K562 (cell line): ENCODE results near the gene PKD1L1. TPM values are rescaled to one million over a fixed set of nuclear protein-coding genes. Genes with fewer than 3 reads are reported as not detected.

Experiments
- ATAC-seq: fragments of 200-7000 bp; cut with Tn5 transposase; 3 replicates; pipeline ENCODE4 v1.9.1; 2020; ENCODE audit warnings: moderate library complexity
- BruUV-seq: library from RNA; stranded (reverse); fragments of 400-500 nt; replicated peaks from 2 replicates; lab custom pipeline; 2021; lab: Mats Ljungman, UMichigan
- CTCF ChIA-PET: fragments of 300-600 bp; formaldehyde crosslinking; extraction: SDS; loops from one replicate; lab custom pipeline; 2021; ENCODE audit warnings: low intra/inter-chr PET ratio; lab: Yijun Ruan, JAX
- POLR2A ChIA-PET: fragments of 300-600, 350-650 bp; sonication (Branson Sonifier 250); formaldehyde crosslinking; extraction: SDS; loops from one replicate; lab custom pipeline; 2021; ENCODE audit warnings: antibody characterized with exemption, inconsistent platforms; lab: Yijun Ruan, JAX
- DNase-seq, 4 experiments: peaks; one replicate each; pipeline versions ENCODE4 v3.0.0 to v3.0.0-alpha.2; 2011 to 2018; ENCODE audit warnings: low spot score in 3 of 4, mixed read lengths in 3 of 4; ENCODE audit errors: extremely low read depth in 1 of 4
- FAIRE-seq: peaks from 2 replicates; lab custom pipeline; 2011; peaks lifted over from hg19 to GRCh38; lab: Jason Lieb, UNC
- H2AFZ ChIP-seq: 2 replicates; pipeline ENCODE4 v1.6.0; 2011; ENCODE audit warnings: low read depth, low read length, control low read depth, inconsistent platforms
- H3K27ac ChIP-seq: fragments of 200-600 bp; 3 replicates; pipeline ENCODE4 v1.8.0; 2011; ENCODE audit warnings: low read depth, mild to moderate bottlenecking, control low read depth, inconsistent platforms, low read length, moderate library complexity, mixed read lengths; ENCODE audit errors: extremely low read depth
- H3K27me3 ChIP-seq, 2 experiments: fragments of 300-600 bp in 1 of 2; 2 replicates in 1 of 2; 3 replicates in 1 of 2; pipeline versions ENCODE4 v1.6.0 to v1.8.0; 2011; ENCODE audit warnings: inconsistent platforms in 2 of 2, low read length in 2 of 2, mild to moderate bottlenecking in 1 of 2, mixed read lengths in 1 of 2, moderate library complexity in 1 of 2; ENCODE audit not compliant: control insufficient read depth in 2 of 2, insufficient read depth in 2 of 2
- H3K36me3 ChIP-seq: fragments of 300-600 bp; 3 replicates; pipeline ENCODE4 v1.8.0; 2011; ENCODE audit warnings: mild to moderate bottlenecking, low read length, inconsistent platforms; ENCODE audit not compliant: control insufficient read depth, insufficient read depth
- H3K4me1 ChIP-seq, 2 experiments: fragments of 200-600 bp in 1 of 2; replicated peaks in 1 of 2; 2 replicates in 1 of 2; 3 replicates in 1 of 2; pipeline versions ENCODE4 v1.5.1 to v1.8.0; 2011; ENCODE audit warnings: inconsistent platforms in 2 of 2, low read length in 2 of 2, mild to moderate bottlenecking in 1 of 2, mixed read lengths in 1 of 2, moderate library complexity in 1 of 2; ENCODE audit not compliant: control insufficient read depth in 2 of 2, insufficient read depth in 2 of 2
- H3K4me2 ChIP-seq: 2 replicates; pipeline ENCODE4 v1.6.1; 2011; ENCODE audit warnings: low read length, control low read depth, inconsistent platforms, mixed read lengths; ENCODE audit not compliant: insufficient read depth
- H3K4me3 ChIP-seq: fragments of 200-600 bp; sonication (generic), shearing (Covaris generic); 2 replicates; pipeline ENCODE4 v1.5.1; 2016; ENCODE audit warnings: control low read depth, inconsistent platforms
- H3K79me2 ChIP-seq: fragments of 200-600 bp; 3 replicates; pipeline ENCODE4 v1.8.0; 2011; ENCODE audit warnings: low read length, inconsistent platforms; ENCODE audit not compliant: control insufficient read depth, insufficient read depth
- H3K9ac ChIP-seq, 2 experiments: 2 replicates each; pipeline versions ENCODE4 v1.6.0 to v1.6.1; 2011; ENCODE audit warnings: low read depth in 2 of 2, low read length in 2 of 2, control low read depth in 1 of 2, inconsistent platforms in 1 of 2, mild to moderate bottlenecking in 1 of 2, mixed read lengths in 1 of 2; ENCODE audit not compliant: insufficient read depth in 1 of 2
- H3K9me1 ChIP-seq: one replicate; pipeline ENCODE4 v1.6.0; 2011; ENCODE audit warnings: inconsistent platforms, mild to moderate bottlenecking, low read length, moderate library complexity; ENCODE audit not compliant: control insufficient read depth, insufficient read depth
- H3K9me3 ChIP-seq: replicated peaks from 2 replicates; pipeline ENCODE4 v1.5.1; 2011; ENCODE audit warnings: low read depth, low read length, inconsistent platforms; ENCODE audit not compliant: control insufficient read depth, insufficient read depth
- H4K20me1 ChIP-seq: replicated peaks from 2 replicates; pipeline ENCODE4 v1.6.1; 2011; ENCODE audit warnings: low read length, inconsistent platforms, mixed read lengths; ENCODE audit not compliant: control insufficient read depth, insufficient read depth
- DEAF1 ChIP-seq: fragments of 450-650 bp; formaldehyde crosslinking; IDR thresholded peaks from 2 replicates; pipeline ENCODE4 v1.4.0; 2020; ENCODE audit warnings: mild to moderate bottlenecking, moderate library complexity
- ELF1 ChIP-seq: fragments of 200-800 bp; sonication (Bioruptor generic); IDR thresholded peaks from 2 replicates; pipeline ENCODE4 v1.6.1; 2016; ENCODE audit warnings: missing genetic modification characterization, missing compliant biosample characterization
- ELK1 ChIP-seq: sonication (generic); formaldehyde crosslinking; IDR thresholded peaks from 2 replicates; pipeline ENCODE4 v1.8.1; 2022; ENCODE audit warnings: missing genetic modification reagents
- HMG20A ChIP-seq: fragments of 450-650 bp; formaldehyde crosslinking; conservative IDR thresholded peaks from 2 replicates; pipeline ENCODE4 v1.4.0; 2020; ENCODE audit warnings: mild to moderate bottlenecking, mixed read lengths
- MEIS2 ChIP-seq: fragments of 450-650 bp; IDR thresholded peaks from 2 replicates; pipeline ENCODE4 v1.6.1; 2014; ENCODE audit warnings: mild to moderate bottlenecking; ENCODE audit not compliant: partially characterized antibody
- MTF1 ChIP-seq: fragments of 250-450 bp; sonication (Bioruptor Pico); IDR thresholded peaks from 2 replicates; pipeline ENCODE4 v1.9.0; 2021; ENCODE audit warnings: moderate library complexity, mild to moderate bottlenecking, inconsistent platforms, borderline replicate concordance
- NFATC3 ChIP-seq: fragments of 450-650 bp; IDR thresholded peaks from 2 replicates; pipeline ENCODE4 v1.6.1; 2017; ENCODE audit warnings: mild to moderate bottlenecking
- NUFIP1 ChIP-seq: fragments of 450-650 bp; IDR thresholded peaks from 2 replicates; pipeline ENCODE4 v1.6.1; 2018; ENCODE audit not compliant: partially characterized antibody
- POLR2H ChIP-seq: IDR thresholded peaks from 2 replicates; pipeline ENCODE4 v1.6.1; 2016; ENCODE audit warnings: missing genetic modification characterization, low read depth, mild to moderate bottlenecking, control low read depth, missing compliant biosample characterization, moderate library complexity
- SIRT6 ChIP-seq: IDR thresholded peaks from one replicate; pipeline ENCODE4 v1.6.1; 2012; ENCODE audit warnings: low read depth, mild to moderate bottlenecking, control low read depth, inconsistent platforms, low read length, moderate library complexity
- TCF3 ChIP-seq: sonication (generic); formaldehyde crosslinking; IDR thresholded peaks from 2 replicates; pipeline ENCODE4 v1.4.0; 2020; ENCODE audit warnings: mild to moderate bottlenecking, missing genetic modification reagents
- THAP12 ChIP-seq: fragments of 250-450 bp; sonication (Bioruptor Pico); IDR thresholded peaks from 2 replicates; pipeline ENCODE4 v1.9.0; 2021; ENCODE audit warnings: mild to moderate bottlenecking, inconsistent platforms
- ZNF512 ChIP-seq: IDR thresholded peaks from 2 replicates; pipeline ENCODE4 v1.6.1; 2016; ENCODE audit warnings: missing genetic modification characterization, missing compliant biosample characterization
- ZNF584 ChIP-seq: fragments of 200-800 bp; sonication (Bioruptor generic); IDR thresholded peaks from 2 replicates; pipeline ENCODE4 v1.6.1; 2016; ENCODE audit warnings: low read depth, mild to moderate bottlenecking, missing genetic modification characterization, missing compliant biosample characterization
- ZNF586 ChIP-seq: fragments of 450-650 bp; formaldehyde crosslinking; conservative IDR thresholded peaks from 2 replicates; pipeline ENCODE4 v1.4.0; 2020; ENCODE audit warnings: mild to moderate bottlenecking, moderate library complexity
- WGBS: fragments of 100-300 bp; shearing (Covaris generic); methylation state at CpG from one replicate; pipeline ENCODE4 v1.1.6; 2016; ENCODE audit warnings: low coverage, mixed read lengths; ENCODE audit not compliant: insufficient coverage; ENCODE audit errors: missing lambda C conversion rate; 5-methylcytosine and 5-hydroxymethylcytosine counted together
- in situ Hi-C: fragments of 300-500 bp; cut with MboI; formaldehyde crosslinking; loops from 4 replicates; pipeline ENCODE4 v1.15.0; 2018; ENCODE audit warnings: inconsistent platforms, mixed read lengths
- intact Hi-C: fragments of 100-400 bp; cut with micrococcal nuclease; formaldehyde crosslinking; loops from 2 replicates; pipeline ENCODE4 v1.14.2; 2022
- polyA plus RNA-seq, 8 experiments: library from polyadenylated mRNA; depleted of rRNA in 4 of 8; stranded (reverse) in 5 of 8; unstranded in 3 of 8; fragments of >200 nt; fragmentation: Nextera tagmentation in 2 of 8; fragmentation: Illumina TruSeq in 1 of 8; extraction: Ambion mirVana in 2 of 8; extraction: Trizol in 1 of 8; gene quantifications; 2 replicates each; pipeline versions ENCODE4 v1.2.1 to v1.2.3, GENCODE V29; 2011 to 2014; ENCODE audit warnings: inconsistent platforms in 1 of 8, missing spikeins in 1 of 8
- total RNA-seq, 7 experiments: library from RNA; depleted of rRNA in 6 of 7; stranded (reverse); fragments of >200 nt in 6 of 7; fragmentation: Illumina TruSeq in 2 of 7; extraction: Trizol in 2 of 7; gene quantifications; 2 replicates each; pipeline versions ENCODE4 v1.2.1 to v1.2.3, GENCODE V29; 2011 to 2021; ENCODE audit warnings: low replicate concordance in 1 of 7

PKD1L1 gene
- total and polyA plus RNA-seq, 9 of the 15 experiments (the other 6 are each of a cell fraction or from before 2014, with no cell fraction given) = 0.01 to 0.02 TPM; not detected in 7

DNA sequence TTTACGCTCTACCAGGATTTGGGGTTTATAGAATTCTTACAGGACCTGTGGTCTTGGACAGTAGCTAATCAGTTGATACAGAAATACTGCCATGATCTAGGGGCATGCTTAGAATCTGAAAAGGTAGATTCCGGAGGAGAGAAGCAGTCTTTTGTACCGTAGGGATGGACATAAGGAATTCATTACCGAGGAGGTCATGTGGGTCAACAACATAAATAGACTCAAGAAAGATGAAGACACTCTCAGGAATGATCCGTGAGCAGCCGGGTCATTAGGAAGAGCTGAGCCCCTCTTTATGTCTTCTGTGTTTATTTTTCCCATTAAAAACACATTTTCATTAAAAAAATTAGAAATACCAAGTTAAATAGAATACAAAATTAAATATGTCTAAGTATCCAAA, 206.3 kb downstream of the PKD1L1 start (continued):
- TF ChIP-seq ZNF586 (CRISPR knock-in tag) (no peak), MTF1 (CRISPR knock-in tag) (no peak), TCF3 (CRISPR knock-in tag) (no peak)

GRCh38 chr7:47739891-47740290, 208.4 kb downstream of the PKD1L1 start:
- ATAC-seq (no peak), FAIRE-seq (no peak), DNase-seq (no peak)
- POLR2A ChIA-PET = no interaction called here
- no peaks in the 10 kb centered on the region for H4K20me1 ChIP-seq
- H3K4me3 ChIP-seq = no peak overlapping the region
- intact Hi-C loops = no loop called here
- CTCF ChIA-PET = no interaction called here
- no peaks in the 10 kb centered on the region for H3K36me3 ChIP-seq
- H3K79me2 ChIP-seq = no peaks in the 10 kb centered on the region
- H3K9ac ChIP-seq = no peak overlapping the region
- WGBS = under 1% methylated on average over 7 of the region's 8 CpGs
- no peak overlapping the region for H2AFZ ChIP-seq
- no TSS peak for BruUV-seq
- H3K27ac ChIP-seq = no peak overlapping the region
- in situ Hi-C loops = no loop called here
- no peaks in the 10 kb centered on the region; a peak in 1 of 5 replicates for H3K4me1 ChIP-seq
- no peak overlapping the region for H3K4me2 ChIP-seq
- H3K9me3 ChIP-seq = no peaks in the 10 kb centered on the region
- no peaks in the 10 kb centered on the region for H3K9me1 ChIP-seq
- peaks cover 8 to 47% of the 10 kb centered on the region in 2 experiments; a peak in 4 of 5 replicates for H3K27me3 ChIP-seq
- TF ChIP-seq NFATC3 (no peak), POLR2H (tag) (no peak), ELK1 (no peak), THAP12 (CRISPR knock-in tag) (no peak), SIRT6 (no peak), MEIS2 (no peak), ELF1 (tag) (no peak), ZNF584 (CRISPR knock-in tag) (no peak), NUFIP1 (no peak), ZNF512 (tag) (no peak), DEAF1 (CRISPR knock-in tag) (no peak), HMG20A (no peak)
